Effector CD8-positive, alpha-beta T cell (primary cell): ENCODE data around the gene FAM193B.
"Not testable (repeated sequence)": the region's sequence is repeated elsewhere in the genome, so short reads cannot be mapped to it uniquely, and the experiment has no call there.

Source experiments
- DNase-seq: peaks from one replicate; lab custom pipeline; 2025; lab: John Stamatoyannopoulos, UW

FAM193B gene

GRCh38 chr5:177537389-177538361 lies 16.7 kb downstream of the FAM193B start:
- DNase-seq: no peak

GRCh38 chr5:177536386-177536785 lies 18.0 kb downstream of the FAM193B start:
- no peak for DNase-seq

GRCh38 chr5:177535125-177535524 lies 19.2 kb downstream of the FAM193B start:
- no peak for DNase-seq

GRCh38 chr5:177534433-177534832 lies 19.9 kb downstream of the FAM193B start:
- not testable (repeated sequence) for DNase-seq

GRCh38 chr5:177531209-177531940 lies 23.0 kb downstream of the FAM193B start:
- DNase-seq: no peak

GRCh38 chr5:177530638-177531037 lies 23.7 kb downstream of the FAM193B start:
- no peak for DNase-seq

GRCh38 chr5:177529247-177530203 lies 24.8 kb downstream of the FAM193B start:
- no peak for DNase-seq

- DNase-seq: no peak
These were observed 25.7 kb downstream of the FAM193B start for GRCh38 chr5:177528631-177529030.

- no peak for DNase-seq
These were observed 26.8 kb downstream of the FAM193B start for GRCh38 chr5:177527595-177527994.

GRCh38 chr5:177526791-177527190 lies 27.6 kb downstream of the FAM193B start:
- DNase-seq: no peak

GRCh38 chr5:177526191-177526590 lies 28.2 kb downstream of the FAM193B start:
- no peak for DNase-seq

- DNase-seq: no peak
These were observed 29.3 kb downstream of the FAM193B start for GRCh38 chr5:177524941-177525655.

- DNase-seq: no peak
These were observed 29.8 kb downstream of the FAM193B start for GRCh38 chr5:177524539-177524900.

- no peak for DNase-seq
These were observed 30.4 kb downstream of the FAM193B start for GRCh38 chr5:177523711-177524538.

GRCh38 chr5:177520916-177521513 lies 33.3 kb downstream of the FAM193B start:
- DNase-seq: no peak

- DNase-seq: no peak
These were observed 34.1 kb downstream of the FAM193B start for GRCh38 chr5:177520271-177520670.

GRCh38 chr5:177519463-177520235 lies 34.7 kb downstream of the FAM193B start:
- no peak for DNase-seq

GRCh38 chr5:177516601-177517568 lies 37.5 kb downstream of the FAM193B start, which contains the start of gene DDX41:
TSS of gene DDX41 (minus strand) at chr5:177516961. CDS start at chr5:177516945, 16 bp downstream.
- DNase-seq: peak; percentile 93
